Gastroesophageal sphincter (tissue), 3 donors: ENCODE measurements around the gene IDI1.

Experiments used
- CTCF ChIP-seq, 4 experiments: fragments of 200-600 bp in 2 of 4; fragments of 450-650 bp in 2 of 4; sonication (generic) in 1 of 4; IDR thresholded peaks; one replicate each; pipeline ENCODE4 v1.5.1; 2017 to 2019; ENCODE audit warnings: antibody characterized with exemption in 4 of 4, mild to moderate bottlenecking in 2 of 4, moderate library complexity in 2 of 4
- EP300 ChIP-seq: sonication (generic); formaldehyde crosslinking; IDR thresholded peaks from one replicate; pipeline ENCODE4 v1.6.1; 2017; ENCODE audit warnings: antibody characterized with exemption, mild to moderate bottlenecking
- POLR2A ChIP-seq, 2 donors: fragments of 450-650 bp; IDR thresholded peaks; one replicate each; pipeline ENCODE4 v1.6.1; 2017; ENCODE audit warnings: antibody characterized with exemption in 2 of 2, mild to moderate bottlenecking in 2 of 2, moderate library complexity in 1 of 2
- POLR2AphosphoS5 ChIP-seq: sonication (generic); formaldehyde crosslinking; IDR thresholded peaks from one replicate; pipeline ENCODE4 v1.6.1; 2017; ENCODE audit warnings: antibody characterized with exemption

- TF ChIP-seq CTCF (IDR thresholded peaks at IDR 0.05) (no peak), POLR2AphosphoS5 (no peak), EP300 (no peak), POLR2A (IDR thresholded peaks at IDR 0.05) (no peak)
These were observed 33.2 kb downstream of the IDI1 start for GRCh38 chr10:1015688-1016087.
